Embryonic facial prominence (tissue), 1 donor: Measurements from ENCODE around the gene SMYD3.
"Not testable (repeated sequence)": the region's sequence is repeated elsewhere in the genome, so short reads cannot be mapped to it uniquely, and the experiment has no call there.

ENCODE experiments used
- DNase-seq: peaks from one replicate; pipeline ENCODE4 v3.0.0-alpha.2; 2016; ENCODE audit errors: extremely low spot score

Gene SMYD3

DNA sequence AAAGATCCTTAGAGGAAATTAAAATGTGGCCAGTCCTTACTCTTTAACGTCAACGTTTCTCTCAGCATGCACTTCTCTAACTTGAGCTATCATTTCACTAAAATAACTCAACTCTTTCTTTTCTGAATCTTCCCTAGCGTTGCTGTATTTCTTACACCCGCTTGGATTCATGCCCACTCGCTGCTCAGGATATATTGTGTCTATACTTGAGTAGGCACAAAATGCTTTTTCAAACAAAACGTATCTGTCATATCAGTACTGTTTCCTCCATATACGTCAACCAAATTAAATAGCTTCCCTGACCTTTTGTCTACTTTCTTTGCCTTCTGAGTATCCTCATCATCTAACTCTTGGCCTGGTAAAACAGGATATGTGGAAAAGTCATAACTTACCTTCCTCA, 549.7 kb downstream of the SMYD3 start:
- no peak for DNase-seq

GRCh38 chr1:245956225-245956624, 550.9 kb downstream of the SMYD3 start:
- DNase-seq, result no peak

- no peak for DNase-seq
These were observed 553.0 kb downstream of the SMYD3 start for GRCh38 chr1:245953876-245954660.

DNA sequence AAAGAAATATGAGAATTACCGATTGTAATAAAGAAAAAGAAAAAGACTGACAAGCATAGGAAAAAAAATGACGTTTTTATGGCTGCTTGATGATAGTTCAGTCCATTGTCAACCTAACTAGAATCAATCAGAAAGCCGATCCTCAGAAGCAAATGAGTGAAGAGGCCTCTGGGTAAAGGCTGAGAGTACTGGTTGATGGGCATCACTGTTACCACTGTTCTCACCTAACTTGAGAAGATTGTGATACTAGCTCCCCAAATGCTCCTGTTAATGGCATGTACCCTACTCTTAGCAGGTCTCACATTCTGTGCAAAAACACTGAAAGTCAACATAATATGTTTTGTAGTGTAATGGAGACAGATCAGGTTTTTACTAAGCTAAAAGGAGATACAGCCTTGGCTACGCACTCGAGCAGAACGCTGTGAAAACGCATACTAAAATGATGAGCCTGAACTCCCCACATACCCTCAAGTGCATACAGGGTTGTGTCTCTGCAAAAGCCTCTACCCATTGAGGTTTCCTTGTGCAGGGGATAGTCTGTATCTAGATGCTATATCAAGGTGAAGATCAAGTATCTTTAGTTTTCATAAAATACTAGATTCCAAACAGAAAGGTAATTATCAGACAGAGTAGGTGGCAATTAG, 554.6 kb downstream of the SMYD3 start:
- DNase-seq, result no peak

DNA sequence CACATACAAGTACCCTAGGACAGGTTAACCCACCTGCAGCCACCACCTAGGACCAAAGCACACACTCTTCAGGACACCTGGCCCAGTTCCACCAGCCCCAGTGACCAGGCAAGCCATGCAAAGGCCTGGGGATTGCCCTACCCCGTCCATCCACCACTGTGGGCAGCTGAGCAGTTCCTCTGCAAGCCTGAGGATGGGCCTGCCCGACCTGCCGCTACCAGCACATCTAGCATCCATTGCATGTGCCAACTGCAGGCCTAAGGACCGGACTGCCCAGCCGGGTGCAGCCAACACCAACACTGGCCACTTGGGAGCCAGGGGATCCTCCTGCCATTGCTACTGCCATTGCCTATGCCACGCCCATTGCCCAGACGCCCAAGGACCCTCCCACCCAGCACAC, 558.3 kb downstream of the SMYD3 start:
- DNase-seq, result no peak

DNA sequence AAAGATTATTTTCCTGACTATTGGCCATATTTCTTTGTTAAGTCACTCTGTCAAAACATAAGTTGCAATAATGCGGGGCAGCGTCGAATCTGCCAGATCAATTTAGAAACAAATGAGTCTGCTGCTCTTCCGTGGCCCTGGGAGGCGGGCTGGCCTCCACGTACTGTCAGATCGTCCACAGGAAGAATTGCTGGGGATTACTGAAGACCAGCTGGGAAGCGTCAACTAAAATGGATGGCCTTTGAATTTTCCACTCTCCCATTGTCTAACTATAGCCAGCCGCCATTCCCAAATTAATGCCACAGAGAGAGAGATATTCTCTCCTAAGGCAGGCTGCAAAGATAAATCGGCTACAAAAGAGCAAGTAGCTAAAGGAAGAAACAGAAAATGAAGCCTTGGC, 560.2 kb downstream of the SMYD3 start:
- no peak for DNase-seq

GRCh38 chr1:245945136-245945535, 561.9 kb downstream of the SMYD3 start:
- DNase-seq, result not testable (repeated sequence)

- no peak for DNase-seq
These were observed 564.2 kb downstream of the SMYD3 start for GRCh38 chr1:245942856-245943255.

- not testable (repeated sequence) for DNase-seq
These were observed 565.3 kb downstream of the SMYD3 start for GRCh38 chr1:245941771-245942170.

DNA sequence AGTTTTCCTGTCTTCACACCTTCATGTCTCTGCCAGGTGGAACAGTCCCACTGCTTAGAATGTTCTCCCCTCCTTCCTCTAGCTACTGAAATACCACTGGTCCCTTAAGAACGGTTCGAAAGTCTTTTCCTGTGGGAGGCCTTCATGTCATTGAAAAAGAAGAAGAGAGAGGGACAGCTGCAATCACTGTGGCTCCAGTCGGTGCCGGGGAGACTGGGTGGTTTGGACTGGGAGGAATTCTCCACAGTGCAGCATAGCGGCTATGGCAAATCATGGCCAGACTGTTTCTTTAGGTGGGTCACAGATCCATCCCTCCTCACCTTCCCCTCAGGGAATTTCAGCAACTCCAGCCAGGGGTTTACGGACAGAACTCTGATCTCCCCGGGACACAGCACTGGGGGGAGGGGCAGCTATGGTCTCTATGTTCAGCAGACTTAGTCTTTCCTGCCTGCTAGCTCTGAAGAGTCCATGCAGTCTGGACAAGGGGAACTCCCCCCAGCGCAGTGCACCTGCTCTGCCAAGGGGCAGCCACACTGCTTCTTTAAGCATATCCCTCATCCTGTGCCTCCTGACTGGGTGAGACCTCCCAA, 567.2 kb downstream of the SMYD3 start:
- no peak for DNase-seq

DNA sequence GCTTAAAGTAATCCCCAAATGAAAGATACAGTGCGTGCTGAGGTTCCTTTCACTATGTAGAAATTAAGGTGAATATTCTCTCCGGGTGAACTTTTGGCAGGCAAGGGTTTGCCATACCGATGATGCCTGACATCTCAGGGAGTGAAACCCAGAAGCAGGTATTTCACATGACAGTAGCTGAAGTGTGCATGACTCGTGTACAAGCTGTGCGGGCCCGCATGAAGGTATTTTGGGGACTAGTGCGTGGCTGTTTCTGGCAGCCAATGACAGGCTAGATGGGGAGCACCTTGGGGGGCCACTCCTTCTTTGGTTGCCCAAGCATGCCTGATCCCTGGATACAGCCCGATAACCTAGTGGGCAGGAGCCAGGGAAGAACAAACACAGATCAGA, 569.0 kb downstream of the SMYD3 start:
- no peak for DNase-seq

- no peak for DNase-seq
These were observed 569.6 kb downstream of the SMYD3 start for GRCh38 chr1:245937316-245938045.

DNA sequence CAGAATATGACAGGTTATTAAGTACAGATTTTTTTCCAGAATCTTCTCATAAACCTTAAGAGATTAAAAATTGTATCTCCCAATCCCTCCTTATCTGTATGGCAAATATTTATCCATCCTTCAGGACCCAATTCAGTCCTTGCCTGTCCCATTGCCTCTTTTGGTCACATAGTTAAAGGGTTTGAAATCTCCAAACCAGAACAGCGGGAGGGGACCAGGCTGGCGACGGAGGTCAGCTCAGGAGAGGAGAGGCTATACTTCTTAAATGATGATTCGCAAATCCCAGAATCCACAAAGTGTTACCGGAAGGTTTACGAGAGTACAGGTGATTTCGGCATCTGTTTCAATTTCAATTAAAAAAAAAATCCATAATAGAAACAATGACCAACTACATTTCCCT, 572.7 kb downstream of the SMYD3 start:
- DNase-seq, result no peak

GRCh38 chr1:245933431-245934045, 573.5 kb downstream of the SMYD3 start:
- no peak for DNase-seq

DNA sequence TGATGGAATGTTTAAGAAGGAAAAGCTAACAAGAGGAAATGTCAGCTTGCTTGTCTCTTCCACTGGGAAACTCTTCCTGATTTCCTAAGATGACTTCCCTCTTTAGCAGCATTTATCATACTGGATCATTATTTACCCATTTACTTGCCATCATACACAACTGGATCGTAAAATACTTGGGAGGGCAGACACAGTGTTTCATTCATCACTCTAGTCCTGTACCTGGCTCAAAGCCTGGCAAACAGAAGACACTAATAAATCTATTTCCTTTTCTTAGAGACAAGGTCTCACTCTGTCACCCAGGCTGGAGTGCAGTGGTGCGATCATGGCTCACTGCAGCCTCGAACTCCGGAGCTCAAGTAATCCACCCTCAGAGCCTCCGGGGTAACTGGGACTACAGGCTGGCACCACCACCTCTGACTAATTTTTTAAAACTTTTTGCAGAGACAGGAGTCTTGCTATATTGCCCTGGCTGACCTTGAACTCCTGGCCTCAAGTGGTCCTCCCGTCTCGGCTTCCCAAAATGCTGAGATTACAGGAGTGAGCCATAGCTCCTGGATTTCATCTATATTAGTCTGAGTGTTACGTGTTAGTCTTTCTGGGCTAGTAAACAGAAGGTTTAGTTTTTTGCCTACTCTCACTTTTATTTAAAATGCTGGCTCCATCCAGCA, 574.6 kb downstream of the SMYD3 start:
- DNase-seq, result no peak

DNA sequence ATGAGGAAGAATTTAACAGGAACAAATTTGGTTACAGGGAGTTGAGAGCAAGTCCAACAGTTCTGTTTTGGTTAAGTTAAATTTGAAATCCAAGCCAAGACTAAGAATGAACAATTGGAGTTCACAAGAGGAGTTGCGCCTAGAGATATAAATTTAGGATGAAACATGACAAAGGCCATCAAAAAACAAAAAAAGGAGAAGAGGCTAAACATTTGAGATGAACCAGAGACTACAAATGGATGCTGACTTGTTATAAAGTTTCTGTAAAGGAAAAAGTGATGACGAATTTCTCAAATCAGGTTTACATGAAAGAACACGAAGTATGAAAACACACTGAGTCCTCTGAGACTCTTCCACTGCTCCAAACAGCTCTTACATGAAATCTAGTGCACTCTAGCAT, 575.6 kb downstream of the SMYD3 start:
- no peak for DNase-seq

DNA sequence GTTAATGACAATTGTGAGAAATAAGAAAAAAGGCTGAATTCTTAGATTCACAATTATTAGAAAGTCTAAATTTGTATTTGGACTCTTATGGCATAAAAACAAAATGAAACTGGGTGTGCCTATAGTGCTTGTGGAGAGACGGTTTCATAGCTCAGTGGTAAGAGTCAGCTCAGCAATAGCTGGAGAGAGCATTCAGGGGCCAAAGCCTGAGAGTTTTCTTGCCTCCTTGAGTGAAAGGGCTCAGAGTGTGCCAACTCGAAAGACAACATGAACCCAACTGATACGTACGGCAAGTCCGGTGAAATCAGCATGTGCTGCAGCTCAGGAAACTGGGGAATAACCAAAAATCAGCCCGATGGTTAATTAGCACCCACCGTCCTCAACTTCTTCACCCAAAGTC, 577.9 kb downstream of the SMYD3 start:
- DNase-seq, result no peak

DNA sequence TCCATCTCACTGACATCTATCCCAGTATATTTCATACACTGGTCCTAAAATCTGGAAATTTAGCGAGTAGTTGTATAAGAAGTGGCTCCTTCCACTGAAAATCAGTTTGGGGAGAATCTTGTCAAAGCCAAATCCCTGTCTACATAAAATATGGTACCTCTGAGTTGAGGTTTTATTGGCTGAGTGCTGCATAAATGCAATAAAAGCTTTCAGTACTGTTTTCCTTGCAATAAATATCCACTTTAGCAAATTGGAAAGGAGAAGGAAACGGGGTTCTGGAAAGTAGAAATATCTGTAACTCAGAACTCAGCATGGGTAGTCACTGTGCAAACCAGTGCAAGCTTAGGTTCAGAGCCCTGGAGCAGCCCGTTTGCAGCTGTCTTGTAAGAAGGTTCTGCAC, 580.2 kb downstream of the SMYD3 start:
- no peak for DNase-seq

DNA sequence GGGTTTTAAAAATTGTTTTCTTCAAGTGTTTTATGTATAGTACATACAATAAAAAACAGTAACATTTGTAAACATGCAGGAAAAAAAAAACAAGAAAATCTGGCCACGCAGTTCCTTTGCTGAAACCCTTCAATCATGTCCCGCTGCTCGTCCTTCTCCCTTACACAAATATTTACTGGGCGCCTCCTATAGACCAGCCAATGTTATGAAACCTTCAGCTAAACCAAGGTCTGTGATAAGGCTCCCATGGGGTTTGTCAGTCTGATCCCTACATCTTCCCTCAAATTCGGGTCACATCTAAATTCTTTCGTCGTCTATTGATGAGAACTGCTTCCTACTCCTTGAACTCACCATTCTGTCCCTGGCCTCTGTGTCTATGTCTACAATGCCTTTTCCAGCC, 583.9 kb downstream of the SMYD3 start:
- DNase-seq, result no peak

DNA sequence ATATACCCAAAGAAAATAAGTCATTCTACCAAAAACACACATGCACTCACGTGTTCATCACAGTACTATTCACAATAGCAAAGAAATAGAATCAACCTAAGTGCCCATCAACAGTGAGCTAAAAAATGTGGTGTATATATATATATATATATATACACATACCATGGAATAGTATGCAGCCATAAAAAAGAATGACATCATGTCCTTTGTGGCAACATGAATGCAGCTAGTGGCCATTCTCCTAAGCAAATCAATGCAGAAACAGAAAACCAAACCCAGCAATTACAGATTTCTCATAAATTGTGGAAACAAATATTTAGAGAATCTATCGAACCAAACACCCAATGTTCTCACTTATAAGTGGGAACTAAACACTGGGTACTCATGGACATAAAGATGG, 585.7 kb downstream of the SMYD3 start:
- no peak for DNase-seq

DNA sequence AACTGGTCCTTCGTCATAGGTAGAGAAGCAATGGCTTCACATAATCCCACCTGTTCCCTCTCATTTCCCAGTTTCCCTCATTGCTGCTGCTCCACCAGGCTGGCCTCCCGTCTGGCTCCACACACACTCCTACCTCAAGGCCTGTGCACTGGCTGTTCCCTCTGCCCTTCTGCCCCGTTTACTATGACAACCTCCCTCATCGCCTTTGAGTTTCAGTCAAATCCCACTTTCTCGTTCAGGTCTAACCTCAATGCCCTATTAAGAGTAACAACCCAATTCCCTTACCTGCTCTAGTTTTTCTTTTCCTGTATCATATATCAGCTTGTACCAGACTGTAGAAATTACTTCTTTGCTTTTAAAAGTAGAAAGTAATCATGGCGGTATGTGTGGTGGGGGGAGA, 589.7 kb downstream of the SMYD3 start:
- DNase-seq, result no peak

DNA sequence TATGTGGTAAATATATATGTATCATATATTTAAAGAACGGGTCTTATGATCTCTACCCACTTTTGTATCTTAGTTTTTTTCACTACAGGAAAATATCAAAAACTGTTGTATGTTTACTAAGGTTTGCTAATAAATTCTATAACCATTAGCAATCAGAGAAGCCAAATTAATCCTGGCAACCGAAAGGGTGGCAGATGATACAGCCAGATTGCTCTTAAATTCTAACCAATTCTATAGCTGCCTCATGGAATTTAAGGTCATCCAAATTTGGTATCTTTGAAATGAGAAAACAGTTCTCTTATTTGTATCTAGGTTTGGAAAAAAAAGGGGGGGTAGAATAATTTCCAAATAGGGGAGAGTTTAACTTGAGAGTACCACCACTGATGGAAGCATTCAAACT, 591.2 kb downstream of the SMYD3 start:
- DNase-seq, result no peak
